Mesenchymal stem cell (in vitro differentiated cells and primary cell): ENCODE results near the gene BRD2.

Experiments used
- DNase-seq: peaks from one replicate; pipeline ENCODE4 v3.0.0-alpha.2; 2013
- H2AFZ ChIP-seq: one replicate; pipeline ENCODE4 v1.6.1; 2013; ENCODE audit warnings: low read depth, mild to moderate bottlenecking, control low read depth, inconsistent platforms, low read length, moderate library complexity
- H2AK5ac ChIP-seq: 2 replicates; pipeline ENCODE4 v1.6.1; 2013; ENCODE audit warnings: low read length, moderate library complexity, mild to moderate bottlenecking, inconsistent platforms; ENCODE audit not compliant: severe bottlenecking
- H2BK120ac ChIP-seq: one replicate; pipeline ENCODE4 v1.6.1; 2013; ENCODE audit warnings: low read depth, mild to moderate bottlenecking, inconsistent platforms, low read length, moderate library complexity
- H2BK12ac ChIP-seq, 2 experiments: one replicate each; pipeline ENCODE4 v1.6.1; 2013; ENCODE audit warnings: inconsistent platforms in 2 of 2, low read length in 2 of 2, mild to moderate bottlenecking in 2 of 2, moderate library complexity in 2 of 2, control low read depth in 1 of 2
- H2BK15ac ChIP-seq: one replicate; pipeline ENCODE4 v1.6.1; 2013; ENCODE audit warnings: mild to moderate bottlenecking, low read depth, inconsistent platforms; ENCODE audit not compliant: poor library complexity, severe bottlenecking
- H2BK5ac ChIP-seq: 2 replicates; pipeline ENCODE4 v1.6.1; 2013; ENCODE audit warnings: low read depth, mild to moderate bottlenecking, low read length, control low read depth, inconsistent platforms; ENCODE audit not compliant: poor library complexity, severe bottlenecking
- H3K14ac ChIP-seq, 2 experiments: one replicate each; pipeline ENCODE4 v1.6.1; 2013; ENCODE audit warnings: inconsistent platforms in 2 of 2, low read length in 2 of 2, control low read depth in 1 of 2, mild to moderate bottlenecking in 1 of 2, moderate library complexity in 1 of 2
- H3K18ac ChIP-seq, 2 experiments: one replicate each; pipeline ENCODE4 v1.6.1; 2013; ENCODE audit warnings: inconsistent platforms in 2 of 2, low read length in 2 of 2, control low read depth in 1 of 2, low read depth in 1 of 2, mild to moderate bottlenecking in 1 of 2
- H3K23ac ChIP-seq, 2 experiments: one replicate each; pipeline ENCODE4 v1.6.1; 2013; ENCODE audit warnings: inconsistent platforms in 2 of 2, low read length in 2 of 2, mild to moderate bottlenecking in 2 of 2, moderate library complexity in 2 of 2, control low read depth in 1 of 2
- H3K27ac ChIP-seq: 2 replicates; pipeline ENCODE4 v1.5.1; 2013; ENCODE audit warnings: mild to moderate bottlenecking, moderate library complexity, low read length, control low read depth, inconsistent platforms; ENCODE audit not compliant: poor library complexity, severe bottlenecking
- H3K27me3 ChIP-seq, 2 experiments: 2 replicates each; pipeline versions ENCODE4 v1.6.1 to v1.7.0; 2013; ENCODE audit warnings: low read length in 2 of 2, mild to moderate bottlenecking in 2 of 2, moderate library complexity in 2 of 2, control low read depth in 1 of 2, inconsistent platforms in 1 of 2; ENCODE audit not compliant: control insufficient read depth in 1 of 2, insufficient read depth in 1 of 2
- H3K36me3 ChIP-seq, 2 experiments: 2 replicates each; pipeline versions ENCODE4 v1.6.1 to v1.7.0; 2013; ENCODE audit warnings: low read length in 2 of 2, control low read depth in 1 of 2, inconsistent platforms in 1 of 2, low read depth in 1 of 2, mild to moderate bottlenecking in 1 of 2; ENCODE audit not compliant: insufficient read depth in 2 of 2, control insufficient read depth in 1 of 2
- H3K4ac ChIP-seq, 2 experiments: one replicate each; pipeline ENCODE4 v1.6.1; 2013; ENCODE audit warnings: inconsistent platforms in 2 of 2, low read length in 2 of 2, mild to moderate bottlenecking in 2 of 2, moderate library complexity in 2 of 2, control low read depth in 1 of 2, low read depth in 1 of 2
- H3K4me1 ChIP-seq: 2 replicates; pipeline ENCODE4 v1.6.1; 2013; ENCODE audit warnings: low read depth, low read length, control low read depth; ENCODE audit not compliant: control insufficient read depth, insufficient read depth
- H3K4me2 ChIP-seq: 2 replicates; pipeline ENCODE4 v1.6.1; 2013; ENCODE audit warnings: low read length, mild to moderate bottlenecking, inconsistent platforms; ENCODE audit not compliant: poor library complexity, severe bottlenecking
- H3K4me3 ChIP-seq, 2 experiments: 2 replicates each; pipeline versions ENCODE4 v1.5.1 to v1.7.0; 2013; ENCODE audit warnings: low read length in 2 of 2, mild to moderate bottlenecking in 2 of 2, control low read depth in 1 of 2, low read depth in 1 of 2; ENCODE audit not compliant: insufficient read depth in 1 of 2
- H3K79me1 ChIP-seq: replicated peaks from 2 replicates; pipeline ENCODE4 v1.6.1; 2013; ENCODE audit warnings: mild to moderate bottlenecking, control low read depth, low read length, inconsistent platforms; ENCODE audit not compliant: poor library complexity, severe bottlenecking
- H3K9ac ChIP-seq: 2 replicates; pipeline ENCODE4 v1.7.0; 2013; ENCODE audit warnings: mild to moderate bottlenecking, low read length, moderate library complexity
- H3K9me3 ChIP-seq: 2 replicates; pipeline ENCODE4 v1.7.0; 2013; ENCODE audit warnings: mild to moderate bottlenecking, low read length; ENCODE audit not compliant: control insufficient read depth
- H4K8ac ChIP-seq: one replicate; pipeline ENCODE4 v1.6.1; 2013; ENCODE audit warnings: inconsistent platforms, mild to moderate bottlenecking, low read length, moderate library complexity
- H4K91ac ChIP-seq: one replicate; pipeline ENCODE4 v1.6.1; 2013; ENCODE audit warnings: mild to moderate bottlenecking, low read length, inconsistent platforms
- WGBS: methylation state at CpG from one replicate; pipeline ENCODE4 v1.1.7; 2013; ENCODE audit warnings: mixed read lengths; 5-methylcytosine and 5-hydroxymethylcytosine counted together

The BRD2 gene

DNA sequence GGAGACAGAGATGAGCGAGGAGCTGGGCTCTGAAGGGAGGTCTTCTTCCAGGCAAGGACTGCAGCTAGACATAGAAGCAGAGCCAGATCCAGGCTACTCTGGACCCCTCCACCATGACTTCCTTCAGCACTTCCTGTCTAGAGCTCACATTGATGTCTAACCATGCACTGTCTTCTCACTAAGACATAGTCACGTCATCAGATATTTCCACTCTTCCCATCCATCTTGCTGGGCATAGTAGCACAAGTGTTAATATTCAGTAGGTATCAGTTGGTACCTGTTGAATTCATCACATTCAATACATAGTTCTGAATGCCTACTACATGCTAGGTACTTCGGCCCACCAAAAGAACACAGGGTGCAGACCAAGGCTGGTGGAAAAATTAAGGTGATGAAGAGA, 18.4 kb upstream of the BRD2 start:
- no peak overlapping the region for H3K14ac ChIP-seq
- no peak overlapping the region for H3K4me2 ChIP-seq
- no peak overlapping the region for H3K27ac ChIP-seq
- H2BK12ac ChIP-seq, result no peak overlapping the region
- no peak overlapping the region for H2AFZ ChIP-seq
- no peak overlapping the region for H3K18ac ChIP-seq
- H3K4ac ChIP-seq, result no peak overlapping the region
- H3K36me3 ChIP-seq, result no peaks in the 10 kb centered on the region
- peaks cover 4% of the 10 kb centered on the region for H3K79me1 ChIP-seq
- no peak overlapping the region for H3K9ac ChIP-seq
- H3K27me3 ChIP-seq, result no peaks in the 10 kb centered on the region
- peaks cover 3% of the 10 kb centered on the region for H3K4me1 ChIP-seq
- H4K8ac ChIP-seq, result no peak overlapping the region
- no peak overlapping the region for H2BK120ac ChIP-seq
- H3K23ac ChIP-seq, result no peak overlapping the region
- no peak overlapping the region for H2BK5ac ChIP-seq
- DNase-seq, result no peak
- no peak overlapping the region for H3K4me3 ChIP-seq
- H3K9me3 ChIP-seq, result no peaks in the 10 kb centered on the region
- H2BK15ac ChIP-seq, result no peak overlapping the region
- H4K91ac ChIP-seq, result no peak overlapping the region
- no peak overlapping the region for H2AK5ac ChIP-seq
- WGBS, result 95% methylated on average over 2 of the region's 3 CpGs

DNA sequence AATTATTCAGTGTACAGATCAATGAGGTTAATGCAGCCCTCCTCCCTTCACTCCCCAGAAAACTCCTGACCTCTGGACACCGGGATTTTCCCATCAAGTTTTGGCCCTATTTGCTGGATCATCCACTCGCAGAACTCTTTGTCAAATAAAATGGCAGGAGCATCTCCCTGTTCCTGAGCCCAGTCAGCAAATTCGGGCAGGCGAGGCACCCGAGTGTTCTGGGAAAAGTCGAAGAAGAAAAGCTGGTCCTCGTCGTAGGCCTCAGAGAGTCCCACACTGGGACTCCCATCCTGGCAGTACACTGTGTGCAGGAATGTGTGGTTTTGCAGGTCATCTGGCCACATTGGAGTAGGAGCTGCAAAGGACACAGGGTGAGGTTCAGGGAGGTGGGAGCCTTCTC, 17.9 kb upstream of the BRD2 start:
- Histone ChIP-seq H3K79me1 (peaks cover 4% of the 10 kb centered on the region), H3K9me3 (no peaks in the 10 kb centered on the region), H2BK12ac (no peak overlapping the region), H3K4me2 (no peak overlapping the region), H3K27me3 (no peaks in the 10 kb centered on the region), H3K9ac (no peak overlapping the region), H3K4me3 (no peak overlapping the region), H3K36me3 (no peaks in the 10 kb centered on the region), H4K91ac (no peak overlapping the region), H2BK5ac (no peak overlapping the region), H3K14ac (no peak overlapping the region), H3K27ac (no peak overlapping the region), H2AK5ac (no peak overlapping the region), H3K18ac (no peak overlapping the region), H2BK15ac (no peak overlapping the region), H4K8ac (no peak overlapping the region), H2BK120ac (no peak overlapping the region), H3K23ac (no peak overlapping the region), H2AFZ (no peak overlapping the region), H3K4me1 (peaks cover 3% of the 10 kb centered on the region), H3K4ac (no peak overlapping the region)
- DNase-seq, result no peak
- WGBS, result 95% methylated on average over 8 of the region's 8 CpGs

DNA sequence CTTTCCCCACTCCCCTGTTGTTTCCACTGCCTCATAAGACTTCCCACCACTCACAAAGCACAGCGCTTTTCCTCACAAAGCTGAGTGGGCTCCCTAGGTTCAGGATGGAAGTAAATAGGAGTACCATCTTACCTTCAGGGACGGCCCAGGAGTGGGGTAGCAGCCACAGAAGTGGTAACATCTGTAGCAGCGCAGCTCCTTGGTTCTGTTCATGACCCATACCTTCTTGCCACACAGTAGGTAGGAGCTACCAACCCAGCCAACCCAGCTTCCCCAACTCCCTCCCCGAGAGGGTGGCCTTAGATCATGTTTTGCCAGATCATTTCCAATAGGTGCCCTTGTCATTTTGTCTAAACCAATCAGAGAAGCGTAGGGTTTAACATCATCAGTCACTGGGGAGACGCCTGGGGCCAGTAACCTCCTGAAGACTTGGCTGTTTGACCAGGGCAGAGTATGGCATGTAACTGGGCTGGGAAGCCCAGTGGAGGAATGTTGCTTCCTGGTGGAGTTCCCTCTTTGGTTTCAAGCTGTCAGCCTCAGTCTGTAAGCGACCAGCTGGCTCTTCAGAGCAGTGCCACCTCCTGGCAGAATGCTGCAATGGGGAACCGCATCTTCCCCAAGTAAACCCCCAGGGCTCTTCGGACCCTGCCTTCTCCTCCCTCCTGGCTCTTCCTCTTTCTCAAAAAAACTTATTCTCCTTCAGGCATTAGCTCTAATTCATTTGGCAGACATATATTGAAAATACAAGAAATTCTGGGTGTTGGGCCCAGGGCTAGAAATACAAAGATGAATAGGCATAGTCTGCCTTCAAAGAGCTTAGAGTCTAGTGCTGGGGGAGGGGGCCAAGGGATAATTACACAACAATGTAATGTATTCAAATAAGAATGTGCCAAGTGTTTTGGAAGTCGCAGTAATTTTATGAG, 15.3 kb upstream of the BRD2 start, which contains the start of gene HLA-DMA:
Gene HLA-DMA (minus strand): TSS at position 281 of the 923 bp plus-strand sequence. CDS start 61 bp downstream, at position 220.
- Histone ChIP-seq H3K23ac (no peak within 1 kb of the TSS), H3K14ac (no peak within 1 kb of the TSS), H3K79me1 (peaks cover 9% of the 10 kb centered on the region), H4K8ac (peak within 1 kb of the TSS; percentile 79), H3K4me3 (peak within 1 kb of the TSS in 1 of 2 experiments; percentile 74), H3K36me3 (no peaks in the 10 kb centered on the region), H2AFZ (no peak within 1 kb of the TSS), H2AK5ac (no peak within 1 kb of the TSS), H3K9me3 (no peaks in the 10 kb centered on the region), H3K4me2 (no peak within 1 kb of the TSS), H4K91ac (no peak within 1 kb of the TSS), H2BK12ac (peak within 1 kb of the TSS in 1 of 2 experiments; percentile 18), H2BK15ac (no peak within 1 kb of the TSS), H3K27ac (no peak within 1 kb of the TSS), H2BK5ac (no peak within 1 kb of the TSS), H3K4ac (peak within 1 kb of the TSS in 1 of 2 experiments; percentile 13), H3K9ac (peak within 1 kb of the TSS; percentile 66), H3K18ac (peak within 1 kb of the TSS in 1 of 2 experiments; percentile 55), H2BK120ac (no peak within 1 kb of the TSS), H3K27me3 (no peaks in the 10 kb centered on the region), H3K4me1 (peaks cover 3% of the 10 kb centered on the region)
- DNase-seq, result peak; percentile 97
- 50% methylated on average over 9 of the region's 10 CpGs for WGBS

DNA sequence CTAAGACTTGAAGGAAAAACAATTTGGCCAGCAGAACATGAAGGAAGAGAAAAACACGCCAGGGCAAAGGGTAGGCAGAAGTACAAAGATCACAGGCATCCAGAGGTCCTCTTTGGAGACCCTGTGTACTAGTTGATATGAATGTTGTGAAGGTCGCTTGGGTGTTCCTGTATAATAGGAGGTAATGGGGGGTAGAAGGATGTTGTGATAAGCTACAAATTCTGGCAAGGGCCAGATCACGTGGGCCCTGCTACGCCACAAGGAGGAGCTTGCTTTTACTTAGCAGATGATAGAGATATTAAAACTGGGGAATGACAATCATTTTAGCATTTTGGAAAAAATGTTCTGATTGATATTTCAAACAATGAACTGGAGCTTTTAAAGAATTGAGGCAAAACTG, 14.6 kb upstream of the BRD2 start:
- 86% methylated on average over 4 of the region's 4 CpGs for WGBS
- Histone ChIP-seq H3K4ac (no peak overlapping the region), H2BK12ac (no peak overlapping the region), H3K9ac (peak overlapping the region; percentile 37), H3K27ac (no peak overlapping the region), H3K14ac (no peak overlapping the region), H3K4me1 (peaks cover 3% of the 10 kb centered on the region), H4K8ac (no peak overlapping the region), H3K23ac (no peak overlapping the region), H2AK5ac (no peak overlapping the region), H2BK5ac (no peak overlapping the region), H3K79me1 (peaks cover 9% of the 10 kb centered on the region), H4K91ac (no peak overlapping the region), H3K9me3 (no peaks in the 10 kb centered on the region), H3K4me2 (no peak overlapping the region), H3K36me3 (no peaks in the 10 kb centered on the region), H3K18ac (no peak overlapping the region), H3K4me3 (no peak overlapping the region), H2AFZ (no peak overlapping the region), H2BK15ac (no peak overlapping the region), H3K27me3 (no peaks in the 10 kb centered on the region), H2BK120ac (no peak overlapping the region)
- no peak for DNase-seq
